SK-MEL-5 (cell line): ENCODE results near the gene PCDHA4. TPM values are rescaled to one million over a fixed set of nuclear protein-coding genes. Genes with fewer than 3 reads are reported as not detected.
A peak's percentile ranks its signal among the peaks of the same experiment; 100 is the strongest.
"Not testable (repeated sequence)": the region's sequence is repeated elsewhere in the genome, so short reads cannot be mapped to it uniquely, and the experiment has no call there.

Experiments used
- DNase-seq: peaks from one replicate; pipeline ENCODE4 v3.0.0-alpha.2; 2016; ENCODE audit warnings: low read depth, low spot score
- in situ Hi-C: cut with HindIII; loops from 2 replicates; pipeline ENCODE4 v1.10.0; 2016; ENCODE audit warnings: low sequenced_read_pairs, high pct_unique_total_duplicates, low pct_unique_long_range_greater_than_20kb
- total RNA-seq: library from RNA; depleted of rRNA; stranded (reverse); fragments of >200 nt; shearing (Covaris generic); gene quantifications from 2 replicates; pipeline ENCODE4 v1.2.3, GENCODE V29; 2014

Gene PCDHA4
- total RNA-seq, 1 experiment from 2014 or later, result 0.48 TPM

- in situ Hi-C loops, result no loop called here
- no peak for DNase-seq
Measured at GRCh38 chr5:140802781-140803271, 4.0 kb upstream of the PCDHA4 start.

- in situ Hi-C loops, DNase-seq: not testable (repeated sequence)
Measured at GRCh38 chr5:140808241-140808888, 1.5 kb downstream of the PCDHA4 start.

GRCh38 chr5:140808889-140809291 is 2.0 kb downstream of the PCDHA4 start:
- in situ Hi-C loops, result no loop called here
- DNase-seq, result no peak

DNA sequence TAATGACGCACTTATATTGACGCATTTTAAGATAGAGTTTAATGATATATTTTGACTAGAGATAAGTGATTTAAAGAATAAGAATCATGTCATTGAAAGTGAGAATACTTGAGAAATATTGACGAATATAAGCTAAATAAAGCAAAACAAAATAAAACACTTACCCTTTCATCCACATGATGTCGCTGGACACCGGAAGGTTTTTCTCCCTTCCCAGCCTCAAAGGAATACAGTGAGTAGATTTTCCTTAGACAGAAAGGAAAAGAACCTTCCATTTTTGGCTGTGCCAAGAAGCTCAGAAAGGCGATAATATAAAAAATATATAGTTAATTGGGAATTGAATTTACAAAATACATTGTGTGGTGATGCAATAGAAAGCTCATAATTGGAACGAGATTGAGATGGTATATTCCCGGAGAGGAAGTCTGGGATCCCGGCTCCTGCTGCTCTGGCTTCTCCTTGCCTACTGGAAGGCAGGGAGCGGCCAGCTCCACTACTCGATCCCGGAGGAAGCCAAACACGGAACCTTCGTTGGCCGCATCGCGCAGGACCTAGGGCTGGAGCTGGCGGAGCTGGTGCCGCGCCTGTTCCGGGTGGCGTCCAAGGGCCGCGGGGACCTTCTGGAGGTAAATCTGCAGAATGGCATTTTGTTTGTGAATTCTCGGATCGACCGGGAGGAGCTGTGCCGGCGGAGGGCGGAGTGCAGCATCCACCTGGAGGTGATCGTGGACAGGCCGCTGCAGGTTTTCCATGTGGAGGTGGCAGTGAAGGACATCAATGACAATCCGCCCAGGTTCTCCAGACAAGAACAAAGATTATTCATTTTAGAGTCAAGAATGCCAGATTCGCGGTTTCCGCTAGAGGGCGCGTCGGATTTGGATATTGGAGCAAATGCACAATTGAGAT is 14.8 kb downstream of the PCDHA4 start, which contains the start of gene PCDHA5:
Gene PCDHA5, plus strand, starts transcription at position 239 of the 906 bp plus-strand sequence.
- DNase-seq, result peak; percentile 58
- in situ Hi-C loops, result no loop called here

DNA sequence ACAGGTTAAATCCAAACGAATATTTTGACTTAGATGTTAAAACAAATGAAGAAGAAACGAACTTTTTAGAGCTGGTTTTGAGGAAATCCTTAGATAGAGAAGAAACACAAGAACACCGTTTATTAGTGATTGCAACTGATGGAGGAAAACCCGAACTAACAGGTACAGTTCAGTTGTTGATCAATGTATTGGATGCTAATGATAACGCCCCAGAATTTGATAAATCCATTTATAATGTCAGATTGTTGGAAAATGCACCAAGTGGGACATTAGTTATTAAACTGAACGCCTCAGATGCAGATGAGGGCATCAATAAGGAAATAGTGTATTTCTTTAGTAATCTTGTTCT is 15.4 kb downstream of the PCDHA4 start:
- in situ Hi-C loops, result no loop called here

GRCh38 chr5:140822969-140823368 is 16.1 kb downstream of the PCDHA4 start:
- in situ Hi-C loops, DNase-seq: not testable (repeated sequence)

More for the DNA sequence above, 15.4 kb downstream of the PCDHA4 start:
- DNase-seq, result no peak

- in situ Hi-C loops, result no loop called here
Measured at GRCh38 chr5:140823475-140823874, 16.6 kb downstream of the PCDHA4 start.

DNA sequence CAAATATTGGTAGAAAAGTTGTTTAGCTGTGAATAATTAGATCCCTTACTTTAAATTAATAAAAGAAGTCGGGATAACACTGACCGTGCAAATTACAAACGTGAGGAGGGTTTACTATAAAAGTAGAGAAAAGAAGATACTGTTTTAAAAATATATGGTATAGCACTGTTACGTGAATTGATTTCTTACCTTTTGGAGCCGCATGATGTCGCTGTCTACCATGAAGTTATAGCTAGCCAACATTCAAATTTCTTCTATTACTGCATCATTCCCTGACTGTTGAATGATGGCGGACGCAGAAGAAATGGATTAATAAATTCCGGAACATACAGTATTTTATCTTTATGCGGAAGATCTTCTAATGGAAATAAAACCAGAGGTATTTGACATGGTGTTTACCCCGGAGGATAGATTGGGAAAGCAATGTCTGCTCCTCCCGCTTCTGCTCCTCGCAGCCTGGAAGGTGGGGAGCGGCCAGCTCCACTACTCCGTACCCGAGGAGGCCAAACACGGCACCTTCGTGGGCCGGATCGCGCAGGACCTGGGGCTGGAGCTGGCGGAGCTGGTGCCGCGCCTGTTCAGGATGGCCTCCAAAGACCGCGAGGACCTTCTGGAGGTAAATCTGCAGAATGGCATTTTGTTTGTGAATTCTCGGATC is 21.0 kb downstream of the PCDHA4 start, which contains the start of gene PCDHA6:
Gene PCDHA6, plus strand, starts transcription at position 257 of the 658 bp plus-strand sequence. Its CDS starts 132 bp downstream, at position 389.
- no peak for DNase-seq
- in situ Hi-C loops, result no loop called here

More at GRCh38 chr5:140823475-140823874, 16.6 kb downstream of the PCDHA4 start:
- no peak for DNase-seq

- in situ Hi-C loops, result no loop called here
- no peak for DNase-seq
Measured at GRCh38 chr5:140828362-140828737, 21.5 kb downstream of the PCDHA4 start.

DNA sequence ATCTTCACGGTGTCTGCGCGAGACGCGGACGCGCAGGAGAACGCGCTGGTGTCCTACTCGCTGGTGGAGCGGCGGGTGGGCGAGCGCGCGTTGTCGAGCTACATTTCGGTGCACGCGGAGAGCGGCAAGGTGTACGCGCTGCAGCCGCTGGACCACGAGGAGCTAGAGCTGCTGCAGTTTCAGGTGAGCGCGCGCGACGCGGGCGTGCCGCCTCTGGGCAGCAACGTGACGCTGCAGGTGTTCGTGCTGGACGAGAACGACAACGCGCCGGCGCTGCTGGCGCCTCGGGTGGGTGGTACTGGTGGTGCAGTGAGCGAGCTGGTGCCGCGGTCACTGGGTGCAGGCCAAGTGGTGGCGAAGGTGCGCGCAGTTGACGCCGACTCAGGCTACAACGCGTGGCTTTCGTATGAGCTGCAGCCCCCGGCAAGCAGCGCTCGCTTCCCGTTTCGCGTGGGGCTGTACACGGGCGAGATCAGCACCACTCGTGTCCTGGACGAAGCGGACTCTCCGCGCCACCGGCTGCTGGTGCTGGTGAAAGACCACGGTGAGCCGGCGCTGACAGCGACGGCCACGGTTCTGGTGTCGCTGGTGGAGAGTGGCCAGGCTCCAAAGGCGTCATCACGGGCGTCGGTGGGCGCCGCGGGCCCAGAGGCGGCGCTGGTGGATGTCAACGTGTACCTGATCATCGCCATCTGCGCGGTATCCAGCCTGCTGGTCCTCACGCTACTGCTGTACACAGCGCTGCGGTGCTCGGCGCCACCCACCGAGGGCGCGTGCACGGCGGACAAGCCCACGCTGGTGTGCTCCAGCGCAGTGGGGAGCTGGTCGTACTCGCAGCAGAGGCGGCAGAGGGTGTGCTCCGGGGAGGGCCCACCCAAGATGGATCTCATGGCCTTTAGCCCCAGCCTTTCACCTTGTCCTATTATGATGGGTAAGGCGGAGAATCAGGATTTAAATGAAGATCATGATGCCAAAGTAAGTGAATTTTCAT is 22.9 kb downstream of the PCDHA4 start:
- DNase-seq, in situ Hi-C loops: not testable (repeated sequence)

DNA sequence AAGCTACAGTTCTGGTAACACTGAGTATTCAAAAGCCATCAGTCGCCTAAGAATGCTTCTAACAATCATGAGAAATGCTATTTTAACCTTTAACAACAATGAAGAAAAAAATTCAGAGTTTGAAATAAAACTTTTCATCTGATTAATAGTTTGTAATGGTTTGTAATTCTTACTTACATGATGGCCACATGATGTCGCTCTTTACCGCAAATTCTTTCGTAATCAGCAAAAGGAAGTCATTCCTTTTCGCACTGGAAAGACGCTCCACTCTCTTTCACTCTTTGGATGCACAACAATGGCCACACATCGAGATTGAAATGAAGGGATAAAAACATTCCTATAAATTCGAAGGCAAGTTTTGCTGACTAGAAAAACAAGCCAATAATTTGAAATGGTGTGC is 27.1 kb downstream of the PCDHA4 start, which contains the start of gene PCDHA7:
Gene PCDHA7, plus strand, starts transcription at position 277 of the 400 bp plus-strand sequence. Its CDS starts 115 bp downstream, at position 392.
- peak; percentile 64 for DNase-seq
- in situ Hi-C loops, result no loop called here

DNA sequence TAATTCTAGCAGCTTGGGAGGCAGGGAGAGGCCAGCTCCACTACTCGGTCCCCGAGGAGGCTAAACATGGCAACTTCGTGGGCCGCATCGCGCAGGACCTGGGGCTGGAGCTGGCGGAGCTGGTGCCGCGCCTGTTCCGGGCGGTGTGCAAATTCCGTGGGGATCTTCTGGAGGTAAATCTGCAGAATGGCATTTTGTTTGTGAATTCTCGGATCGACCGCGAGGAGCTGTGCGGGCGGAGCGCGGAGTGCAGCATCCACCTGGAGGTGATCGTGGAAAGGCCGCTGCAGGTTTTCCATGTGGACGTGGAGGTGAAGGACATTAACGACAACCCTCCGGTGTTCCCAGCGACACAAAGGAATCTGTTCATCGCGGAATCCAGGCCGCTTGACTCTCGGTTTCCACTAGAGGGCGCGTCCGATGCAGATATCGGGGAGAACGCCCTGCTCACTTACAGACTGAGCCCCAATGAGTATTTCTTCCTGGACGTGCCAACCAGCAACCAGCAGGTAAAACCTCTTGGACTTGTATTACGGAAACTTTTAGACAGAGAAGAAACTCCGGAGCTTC is 27.7 kb downstream of the PCDHA4 start:
- in situ Hi-C loops, result not testable (repeated sequence)
- peak; percentile 39 for DNase-seq

GRCh38 chr5:140835622-140836510 is 29.0 kb downstream of the PCDHA4 start:
- in situ Hi-C loops, result no loop called here
- no peak for DNase-seq

DNA sequence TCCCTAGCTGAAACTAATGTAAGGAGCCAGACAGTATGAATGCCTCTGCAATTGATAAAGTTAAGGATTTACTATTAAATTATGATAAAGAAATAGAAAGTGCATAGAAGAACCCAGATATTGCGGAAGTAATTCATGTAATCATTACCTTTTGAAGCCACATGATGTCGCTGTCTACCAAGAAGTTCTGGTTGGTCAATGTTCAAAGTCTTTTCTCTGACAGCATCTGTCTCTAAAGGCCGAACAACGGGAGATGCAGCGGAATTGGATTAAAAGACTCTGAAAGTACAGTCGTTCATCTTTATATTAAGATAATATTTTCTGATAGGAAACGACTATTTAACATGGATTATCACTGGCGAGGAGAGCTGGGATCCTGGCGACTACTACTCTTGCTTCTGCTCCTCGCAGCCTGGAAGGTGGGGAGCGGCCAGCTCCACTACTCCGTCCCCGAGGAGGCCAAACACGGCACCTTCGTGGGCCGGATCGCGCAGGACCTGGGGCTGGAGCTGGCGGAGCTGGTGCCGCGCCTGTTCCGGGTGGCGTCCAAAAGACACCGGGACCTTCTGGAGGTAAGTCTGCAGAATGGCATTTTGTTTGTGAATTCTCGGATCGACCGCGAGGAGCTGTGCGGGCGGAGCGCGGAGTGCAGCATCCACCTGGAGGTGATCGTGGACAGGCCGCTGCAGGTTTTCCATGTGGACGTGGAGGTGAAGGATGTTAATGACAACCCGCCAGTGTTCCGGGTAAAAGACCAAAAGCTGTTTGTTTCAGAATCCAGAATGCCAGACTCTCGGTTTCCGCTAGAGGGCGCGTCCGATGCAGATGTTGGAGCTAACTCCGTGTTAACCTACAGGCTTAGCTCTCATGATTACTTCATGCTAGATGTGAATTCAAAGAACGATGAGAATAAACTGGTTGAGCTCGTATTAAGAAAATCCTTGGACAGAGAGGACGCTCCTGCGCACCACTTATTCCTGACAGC is 34.4 kb downstream of the PCDHA4 start, which contains the start of gene PCDHA8:
Gene PCDHA8, plus strand, starts transcription at position 210 of the 985 bp plus-strand sequence. Its CDS starts 135 bp downstream, at position 345.
- in situ Hi-C loops, result no loop called here

More for the DNA sequence above, 34.4 kb downstream of the PCDHA4 start, which contains the start of gene PCDHA8:
- DNase-seq, result peak; percentile 55
